HepG2 (cell line): ENCODE data around the gene LMTK2. TPM values are rescaled to one million over a fixed set of nuclear protein-coding genes. Genes with fewer than 3 reads are reported as not detected.

Source experiments
- ATAC-seq: fragments of 200-7000 bp; cut with Tn5 transposase; 3 replicates; pipeline ENCODE4 v1.9.1; 2020; ENCODE audit warnings: mild to moderate bottlenecking, moderate library complexity
- BruUV-seq: library from RNA; stranded (reverse); fragments of 400-500 nt; replicated peaks from 2 replicates; lab custom pipeline; 2021; lab: Mats Ljungman, UMichigan
- CTCF ChIA-PET: fragments of 300-600 bp; formaldehyde crosslinking; extraction: SDS; loops from one replicate; lab custom pipeline; 2021; ENCODE audit warnings: low total read pairs, inconsistent platforms, low intra/inter-chr PET ratio; lab: Yijun Ruan, JAX
- POLR2A ChIA-PET: fragments of 350-600 bp; sonication (Branson Sonifier 250); formaldehyde crosslinking; loops from one replicate; lab custom pipeline; 2020; ENCODE audit warnings: antibody characterized with exemption, inconsistent platforms; lab: Yijun Ruan, JAX
- DNase-seq: peaks from one replicate; pipeline ENCODE4 v3.0.0-alpha.2; 2015; ENCODE audit warnings: low spot score
- FAIRE-seq: peaks from 3 replicates; lab custom pipeline; 2011; peaks lifted over from hg19 to GRCh38; lab: Jason Lieb, UNC
- H2AFZ ChIP-seq: one replicate; pipeline ENCODE4 v1.6.1; 2011; ENCODE audit warnings: low read length, inconsistent platforms
- H3K27ac ChIP-seq: fragments of 300-600 bp; 3 replicates; pipeline ENCODE4 v1.8.0; 2011; ENCODE audit warnings: mixed run types, mild to moderate bottlenecking, mixed read lengths, low read length, inconsistent platforms; ENCODE audit not compliant: insufficient read depth; ENCODE audit errors: extremely low read length
- H3K27me3 ChIP-seq, 2 experiments: fragments of 200-600 bp in 1 of 2; 2 replicates in 1 of 2; 3 replicates in 1 of 2; pipeline versions ENCODE4 v1.6.0 to v1.8.0; 2011; ENCODE audit warnings: low read length in 2 of 2, mild to moderate bottlenecking in 2 of 2, moderate library complexity in 2 of 2, inconsistent platforms in 1 of 2; ENCODE audit not compliant: insufficient read depth in 2 of 2, control insufficient read depth in 1 of 2
- H3K36me3 ChIP-seq, 2 experiments: fragments of 200-600 bp in 1 of 2; replicated peaks in 1 of 2; 2 replicates in 1 of 2; 3 replicates in 1 of 2; pipeline versions ENCODE4 v1.5.1 to v1.8.0; 2011; ENCODE audit warnings: low read length in 2 of 2, inconsistent platforms in 1 of 2; ENCODE audit not compliant: insufficient read depth in 2 of 2, control insufficient read depth in 1 of 2
- H3K4me1 ChIP-seq: 2 replicates; pipeline ENCODE4 v1.5.1; 2012; ENCODE audit warnings: low read length, inconsistent platforms; ENCODE audit not compliant: insufficient read depth
- H3K4me2 ChIP-seq: 2 replicates; pipeline ENCODE4 v1.6.0; 2011; ENCODE audit warnings: low read depth, low read length, inconsistent platforms
- H3K4me3 ChIP-seq, 3 experiments: fragments of 200-600 bp in 1 of 3; sonication (generic), shearing (Covaris generic) in 1 of 3; replicated peaks in 1 of 3; 2 replicates each; pipeline ENCODE4 v1.5.1; 2011 to 2016; ENCODE audit warnings: low read length in 3 of 3, inconsistent platforms in 2 of 3, low read depth in 2 of 3, mild to moderate bottlenecking in 2 of 3, control low read depth in 1 of 3, mixed read lengths in 1 of 3; ENCODE audit not compliant: insufficient read depth in 1 of 3
- H3K79me2 ChIP-seq: one replicate; pipeline ENCODE4 v1.6.1; 2011; ENCODE audit warnings: low read length, inconsistent platforms; ENCODE audit not compliant: insufficient read depth
- H3K9ac ChIP-seq: 2 replicates; pipeline ENCODE4 v1.6.0; 2011; ENCODE audit warnings: mild to moderate bottlenecking, low read depth, low read length, inconsistent platforms; ENCODE audit not compliant: insufficient read depth
- H3K9me3 ChIP-seq: 2 replicates; pipeline ENCODE4 v1.5.1; 2012; ENCODE audit warnings: mild to moderate bottlenecking, low read length
- H4K20me1 ChIP-seq: 2 replicates; pipeline ENCODE4 v1.6.0; 2011; ENCODE audit warnings: inconsistent platforms, mild to moderate bottlenecking, low read length, moderate library complexity; ENCODE audit not compliant: insufficient read depth
- CENPX ChIP-seq: sonication (generic); formaldehyde crosslinking; IDR thresholded peaks from 2 replicates; pipeline ENCODE4 v1.9.0; 2021; ENCODE audit warnings: mild to moderate bottlenecking, missing genetic modification reagents, moderate library complexity
- CHD4 ChIP-seq: fragments of 200-600 bp; sonication (generic); IDR thresholded peaks from 2 replicates; pipeline ENCODE4 v1.7.0; 2017; ENCODE audit warnings: mild to moderate bottlenecking, low read length, borderline replicate concordance
- FOSL1 ChIP-seq: sonication (generic); formaldehyde crosslinking; IDR thresholded peaks from 2 replicates; pipeline ENCODE4 v1.9.0; 2021; ENCODE audit warnings: missing genetic modification reagents, borderline replicate concordance
- FOXA3 ChIP-seq: IDR thresholded peaks from 2 replicates; pipeline ENCODE4 v1.6.1; 2016; ENCODE audit warnings: missing genetic modification reagents, missing compliant biosample characterization
- FOXJ3 ChIP-seq: sonication (generic); formaldehyde crosslinking; IDR thresholded peaks from 2 replicates; pipeline ENCODE4 v1.4.0; 2020; ENCODE audit warnings: missing genetic modification reagents, mild to moderate bottlenecking, borderline replicate concordance
- GATAD2A ChIP-seq: IDR thresholded peaks from 2 replicates; pipeline ENCODE4 v1.6.1; 2016
- PCBP2 ChIP-seq: fragments of 200-400 bp; formaldehyde crosslinking; optimal IDR thresholded peaks from 2 replicates; pipeline ENCODE3; 2018; ENCODE audit warnings: low read length, low read depth; ENCODE audit not compliant: poor library complexity, severe bottlenecking
- RAD51 ChIP-seq: fragments of 450-650 bp; IDR thresholded peaks from 2 replicates; pipeline ENCODE4 v1.6.1; 2016; ENCODE audit warnings: borderline replicate concordance
- ZBTB7B ChIP-seq: sonication (generic); formaldehyde crosslinking; IDR thresholded peaks from 2 replicates; pipeline ENCODE4 v1.4.0; 2020; ENCODE audit warnings: missing genetic modification reagents
- ZNF275 ChIP-seq: sonication (generic); formaldehyde crosslinking; IDR thresholded peaks from 2 replicates; pipeline ENCODE4 v1.8.0; 2022; ENCODE audit warnings: missing genetic modification reagents, mild to moderate bottlenecking, inconsistent platforms, borderline replicate concordance
- ZNF350 ChIP-seq: sonication (generic); formaldehyde crosslinking; IDR thresholded peaks from 2 replicates; pipeline ENCODE4 v1.4.0; 2020; ENCODE audit warnings: mild to moderate bottlenecking, low read depth, missing genetic modification reagents, borderline replicate concordance
- ZNF770 ChIP-seq: sonication (generic); formaldehyde crosslinking; IDR thresholded peaks from 2 replicates; pipeline ENCODE4 v1.5.0; 2020; ENCODE audit warnings: mild to moderate bottlenecking, missing genetic modification reagents
- WGBS: methylation state at CpG from one replicate; pipeline ENCODE4 v1.1.6; 2017; ENCODE audit warnings: low lambda C conversion rate; 5-methylcytosine and 5-hydroxymethylcytosine counted together
- in situ Hi-C: cut with HindIII; loops from 2 replicates; pipeline ENCODE4 v1.10.0; 2017; ENCODE audit warnings: low pct_unique_long_range_greater_than_20kb; ENCODE audit not compliant: extremely low pct_ligation_motif_present
- intact Hi-C: fragments of 100-400 bp; cut with micrococcal nuclease; formaldehyde crosslinking; loops from one replicate; pipeline ENCODE4 v1.10.0; 2022; ENCODE audit not compliant: unreplicated experiment
- polyA plus RNA-seq, 8 experiments: library from polyadenylated mRNA; depleted of rRNA in 3 of 8; stranded (reverse) in 7 of 8; unstranded in 1 of 8; fragments of >200 nt; fragmentation: Illumina TruSeq in 4 of 8; extraction: Trizol in 4 of 8; gene quantifications; 2 replicates each; pipeline versions ENCODE4 v1.2.1 to v1.2.3, GENCODE V29; 2011 to 2016; ENCODE audit warnings: low read depth in 4 of 8, missing spikeins in 1 of 8, mixed read lengths in 1 of 8; ENCODE audit not compliant: insufficient read depth in 1 of 8
- total RNA-seq, 5 experiments: library from RNA; depleted of rRNA; stranded (reverse); fragments of >200 nt; fragmentation: Illumina TruSeq; extraction: Trizol; gene quantifications; 2 replicates each; pipeline ENCODE4 v1.2.3, GENCODE V29; 2016; ENCODE audit warnings: low read depth in 1 of 5
- TF ChIP-seq, protein P1 (sequence below): sonication (generic); formaldehyde crosslinking; IDR thresholded peaks from 2 replicates; pipeline ENCODE4 v1.4.0; 2020; ENCODE audit warnings: mild to moderate bottlenecking, missing genetic modification reagents, borderline replicate concordance

Gene LMTK2
- total and polyA plus RNA-seq, 2 of the 13 experiments (the other 11 are each of a cell fraction or from before 2014, with no cell fraction given): 9.5 to 11.7 TPM

DNA sequence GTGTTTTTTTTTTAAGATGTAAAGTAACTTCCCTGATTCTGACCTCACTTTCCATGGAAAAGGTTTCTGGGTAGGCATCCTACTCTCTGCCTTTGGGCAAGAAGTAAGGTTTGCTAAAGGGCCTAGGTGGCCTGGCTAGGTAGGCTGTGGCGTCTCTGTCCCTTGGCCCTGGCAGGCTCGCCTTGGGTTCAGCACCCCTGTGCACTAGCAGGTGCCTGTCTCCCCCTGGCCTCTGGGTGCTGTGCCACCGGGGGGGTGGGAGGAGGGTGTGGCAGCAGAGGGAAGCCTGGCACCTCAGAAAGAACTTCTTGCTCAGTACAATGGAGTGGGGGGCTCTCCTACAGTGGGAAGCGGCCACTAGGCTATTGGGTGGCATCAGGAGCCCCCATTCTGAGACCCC lies 131.4 kb downstream of the LMTK2 start:
- 100% methylated on average over 1 of the region's 4 CpGs for WGBS
- Histone ChIP-seq H3K36me3 (no peaks in the 10 kb centered on the region; a peak in 2 of 5 replicates), H3K27ac (no peak overlapping the region), H3K4me3 (no peak overlapping the region), H4K20me1 (no peaks in the 10 kb centered on the region), H3K4me2 (no peak overlapping the region), H3K4me1 (no peaks in the 10 kb centered on the region)
- DNase-seq: no peak
- intact Hi-C loops: no loop called here
- POLR2A ChIA-PET: no interaction called here
- TF ChIP-seq ZBTB7B (CRISPR knock-in tag): no peak
- no peak for TF ChIP-seq GATAD2A
- TF ChIP-seq PCBP2: no peak
- no peak for TF ChIP-seq CENPX
- TF ChIP-seq FOSL1 (CRISPR knock-in tag): no peak
- TF ChIP-seq ZNF275: no peak
- TF ChIP-seq FOXJ3 (CRISPR knock-in tag): no peak
- no peak for TF ChIP-seq ZNF770 (CRISPR knock-in tag)
- TF ChIP-seq FOXA3: no peak
- TF ChIP-seq RAD51: no peak
- TF ChIP-seq CHD4: no peak
- TF ChIP-seq, protein P1, sequence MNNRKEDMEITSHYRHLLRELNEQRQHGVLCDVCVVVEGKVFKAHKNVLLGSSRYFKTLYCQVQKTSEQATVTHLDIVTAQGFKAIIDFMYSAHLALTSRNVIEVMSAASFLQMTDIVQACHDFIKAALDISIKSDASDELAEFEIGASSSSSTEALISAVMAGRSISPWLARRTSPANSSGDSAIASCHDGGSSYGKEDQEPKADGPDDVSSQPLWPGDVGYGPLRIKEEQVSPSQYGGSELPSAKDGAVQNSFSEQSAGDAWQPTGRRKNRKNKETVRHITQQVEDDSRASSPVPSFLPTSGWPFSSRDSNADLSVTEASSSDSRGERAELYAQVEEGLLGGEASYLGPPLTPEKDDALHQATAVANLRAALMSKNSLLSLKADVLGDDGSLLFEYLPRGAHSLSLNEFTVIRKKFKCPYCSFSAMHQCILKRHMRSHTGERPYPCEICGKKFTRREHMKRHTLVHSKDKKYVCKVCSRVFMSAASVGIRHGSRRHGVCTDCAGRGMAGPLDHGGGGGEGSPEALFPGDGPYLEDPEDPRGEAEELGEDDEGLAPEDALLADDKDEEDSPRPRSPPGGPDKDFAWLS: no peak
- TF ChIP-seq ZNF350 (CRISPR knock-in tag): no peak
- TF ChIP-seq, all 625 proteins: peak for 0
- CTCF ChIA-PET: no interaction called here
- Histone ChIP-seq H3K9ac (no peak overlapping the region), H3K79me2 (no peaks in the 10 kb centered on the region), H3K27me3 (no peaks in the 10 kb centered on the region), H3K9me3 (no peaks in the 10 kb centered on the region), H2AFZ (no peak overlapping the region)
- no TSS peak for BruUV-seq
- in situ Hi-C loops: no loop called here
- no peak for FAIRE-seq
- ATAC-seq: no peak
